Endodermal cell (in vitro differentiated cells): ENCODE data around the gene SNRPA1. TPM values are rescaled to one million over a fixed set of nuclear protein-coding genes. Genes with fewer than 3 reads are reported as not detected.

ENCODE experiments used
- DNase-seq: peaks from one replicate; pipeline ENCODE4 v3.0.0-alpha.2; 2017
- H3K27ac ChIP-seq: 2 replicates; pipeline ENCODE4 v1.5.1; 2013; ENCODE audit warnings: mild to moderate bottlenecking, low read depth, low read length, moderate library complexity
- H3K27me3 ChIP-seq: 2 replicates; pipeline ENCODE4 v1.6.1; 2013; ENCODE audit warnings: mild to moderate bottlenecking, low read length, moderate library complexity; ENCODE audit not compliant: insufficient read depth, control insufficient read depth, poor library complexity, severe bottlenecking
- H3K36me3 ChIP-seq: 2 replicates; pipeline ENCODE4 v1.7.0; 2013; ENCODE audit warnings: mild to moderate bottlenecking, low read length, moderate library complexity; ENCODE audit not compliant: control insufficient read depth, insufficient read depth
- H3K4me1 ChIP-seq: one replicate; pipeline ENCODE4 v1.7.0; 2013; ENCODE audit warnings: low read length; ENCODE audit not compliant: control insufficient read depth, insufficient read depth
- H3K4me3 ChIP-seq: 2 replicates; pipeline ENCODE4 v1.5.1; 2013; ENCODE audit warnings: mild to moderate bottlenecking, low read length, moderate library complexity
- H3K9ac ChIP-seq: 2 replicates; pipeline ENCODE4 v1.6.1; 2013; ENCODE audit warnings: mild to moderate bottlenecking, low read length, moderate library complexity; ENCODE audit not compliant: poor library complexity, severe bottlenecking; ENCODE audit errors: extremely low read depth
- H3K9me3 ChIP-seq: 2 replicates; pipeline ENCODE4 v1.6.1; 2013; ENCODE audit warnings: mild to moderate bottlenecking, low read length, moderate library complexity; ENCODE audit not compliant: control insufficient read depth
- H3K27ac Mint-ChIP-seq: 2 replicates; pipeline ENCODE4 v1.8.0; 2020; ENCODE audit warnings: mixed read lengths
- H3K27me3 Mint-ChIP-seq: 2 replicates; pipeline ENCODE4 v1.8.0; 2021; ENCODE audit warnings: mild to moderate bottlenecking, mixed read lengths; ENCODE audit not compliant: insufficient read depth
- H3K36me3 Mint-ChIP-seq: 2 replicates; pipeline ENCODE4 v1.8.0; 2020; ENCODE audit warnings: low read depth, mixed read lengths
- H3K4me1 Mint-ChIP-seq: 2 replicates; pipeline ENCODE4 v1.8.0; 2020; ENCODE audit warnings: mixed read lengths
- H3K4me3 Mint-ChIP-seq: 2 replicates; pipeline ENCODE4 v1.8.0; 2020; ENCODE audit warnings: mild to moderate bottlenecking, moderate library complexity, mixed read lengths
- H3K9me3 Mint-ChIP-seq: 2 replicates; pipeline ENCODE4 v1.8.0; 2020; ENCODE audit warnings: mild to moderate bottlenecking, mixed read lengths
- CTCF ChIP-seq: fragments of 200-600 bp; sonication (generic); conservative IDR thresholded peaks from 2 replicates; pipeline ENCODE4 v1.5.0; 2021; ENCODE audit warnings: antibody characterized with exemption, mild to moderate bottlenecking
- WGBS, 2 experiments: methylation state at CpG; one replicate each; pipeline versions ENCODE4 v1.1.5 to v1.1.7; 2013; ENCODE audit warnings: missing lambda C conversion rate in 2 of 2, mixed read lengths in 1 of 2; ENCODE audit not compliant: insufficient coverage in 1 of 2, insufficient read length in 1 of 2; 5-methylcytosine and 5-hydroxymethylcytosine counted together
- long read RNA-seq, 4 experiments: library from polyadenylated mRNA in 2 of 4; library from RNA in 1 of 4; library from capped mRNA in 1 of 4; stranded (forward) in 3 of 4; unstranded in 1 of 4; transcript quantifications; one replicate each; pipeline ENCODE4 v2.0.0, GENCODE V29; 2020 to 2021; ENCODE audit warnings: inconsistent platforms in 1 of 4
- polyA plus RNA-seq, 2 experiments: library from polyadenylated mRNA; stranded (reverse); fragments of 50-300 nt; gene quantifications; one replicate each; pipeline ENCODE4 v1.2.3, GENCODE V29; 2013
- total RNA-seq, 2 donors: library from RNA; stranded (reverse); fragmentation: NEBNext Ultra II Directional in 1 of 2; extraction: Animal tissue kit (Norgen Biotek cat#: 25700) in 1 of 2; gene quantifications; 2 replicates in 1 of 2; 3 replicates in 1 of 2; pipeline ENCODE4 v1.2.1, GENCODE V29; 2021

SNRPA1 gene
- 100 to 1,000 TPM; 111 to 140 TPM for total RNA-seq
- polyA plus RNA-seq (2013, experiment 1 of 2): 123 TPM
- 111 TPM for polyA plus RNA-seq (2013, experiment 2 of 2)
- long read RNA-seq, experiment 1, transcript SNRPA1-201 (9 exons, 1,055 nt): major isoform, 51 of 84 reads
- long read RNA-seq, experiment 1, partial matches to known transcripts: 14 of 84 reads
- long read RNA-seq, experiment 1, other reads (novel, unspliced or antisense): 13 of 84 reads
- long read RNA-seq, experiment 2, transcript SNRPA1-205 (7 exons, 2,108 nt): minor isoform, 5 of 127 reads
- long read RNA-seq, experiment 2, transcript SNRPA1-201 (9 exons, 1,055 nt): major isoform, 105 of 127 reads
- long read RNA-seq, experiment 2, partial matches to known transcripts: 2 of 127 reads
- long read RNA-seq, experiment 2, other reads (novel, unspliced or antisense): 9 of 127 reads
- long read RNA-seq, experiment 3, transcript SNRPA1-207 (8 exons, 924 nt): minor isoform, 8 of 265 reads
- long read RNA-seq, experiment 3, transcript SNRPA1-201 (9 exons, 1,055 nt): major isoform, 219 of 265 reads
- long read RNA-seq, experiment 3, transcript SNRPA1-205 (7 exons, 2,108 nt): minor isoform, 15 of 265 reads
- long read RNA-seq, experiment 3, partial matches to known transcripts: 4 of 265 reads
- long read RNA-seq, experiment 3, other reads (novel, unspliced or antisense): 18 of 265 reads
- long read RNA-seq, experiment 4, transcript SNRPA1-207 (8 exons, 924 nt): minor isoform, 6 of 427 reads
- long read RNA-seq, experiment 4, transcript SNRPA1-201 (9 exons, 1,055 nt): major isoform, 398 of 427 reads
- long read RNA-seq, experiment 4, partial matches to known transcripts: 5 of 427 reads
- long read RNA-seq, experiment 4, other reads (novel, unspliced or antisense): 17 of 427 reads

- peak within 1 kb of the TSS; percentile 78 for H3K27ac ChIP-seq
- DNase-seq: peak; percentile 98
- peak within 1 kb of the TSS; percentile 92 for H3K4me3 ChIP-seq
- no peaks in the 10 kb centered on the region for H3K9me3 Mint-ChIP-seq
- no peaks in the 10 kb centered on the region for H3K9me3 ChIP-seq
- H3K36me3 Mint-ChIP-seq: peaks cover 13% of the 10 kb centered on the region
- H3K4me1 ChIP-seq: no peaks in the 10 kb centered on the region
- peaks cover 24% of the 10 kb centered on the region for H3K36me3 ChIP-seq
- peak within 1 kb of the TSS; percentile 89 for H3K9ac ChIP-seq
- WGBS, 2 experiments: 0 to 1% methylated on average over 27 to 87 of the region's 87 CpGs
- H3K27me3 ChIP-seq: no peaks in the 10 kb centered on the region
- no peak for TF ChIP-seq CTCF
- no peaks in the 10 kb centered on the region for H3K27me3 Mint-ChIP-seq
- peak within 1 kb of the TSS; percentile 87 for H3K4me3 Mint-ChIP-seq
- H3K27ac Mint-ChIP-seq: peak within 1 kb of the TSS; percentile 94
- peaks cover 13% of the 10 kb centered on the region for H3K4me1 Mint-ChIP-seq
These were observed at the start of gene SNRPA1 for GRCh38 chr15:101294731-101295606. TSS of gene SNRPA1 (minus strand) at chr15:101295248. CDS start at chr15:101295178, 70 bp downstream.

GRCh38 chr15:101342056-101342455 is 47.0 kb upstream of the SNRPA1 start:
- H3K27me3 Mint-ChIP-seq: peaks cover under 1% of the 10 kb centered on the region
- no peaks in the 10 kb centered on the region for H3K36me3 ChIP-seq
- no peak overlapping the region for H3K9ac ChIP-seq
- no peaks in the 10 kb centered on the region for H3K36me3 Mint-ChIP-seq
- no peaks in the 10 kb centered on the region for H3K4me1 ChIP-seq
- DNase-seq: no peak
- no peak overlapping the region for H3K4me3 ChIP-seq
- no peak overlapping the region for H3K27ac ChIP-seq
- no peak overlapping the region for H3K4me3 Mint-ChIP-seq
- H3K27me3 ChIP-seq: no peaks in the 10 kb centered on the region
- H3K9me3 ChIP-seq: no peaks in the 10 kb centered on the region
- H3K4me1 Mint-ChIP-seq: peaks cover 13% of the 10 kb centered on the region
- no peaks in the 10 kb centered on the region for H3K9me3 Mint-ChIP-seq
- H3K27ac Mint-ChIP-seq: no peak overlapping the region
- TF ChIP-seq CTCF: no peak

- DNase-seq: peak; percentile 42
- 77% methylated on average over 1 of the region's 1 CpG; no CpG with 5 or more reads in 1 of the 2 experiments for WGBS, 2 experiments
- peaks cover 18% of the 10 kb centered on the region for H3K27me3 Mint-ChIP-seq
These were observed 43.5 kb upstream of the SNRPA1 start for GRCh38 chr15:101338502-101339057.

More at GRCh38 chr15:101338502-101339057, 43.5 kb upstream of the SNRPA1 start:
- no peak for TF ChIP-seq CTCF
- Mint-ChIP-seq H3K27ac (no peak overlapping the region), H3K4me1 (peaks cover 13% of the 10 kb centered on the region), H3K36me3 (no peaks in the 10 kb centered on the region), H3K9me3 (peaks cover 12% of the 10 kb centered on the region), H3K4me3 (no peak overlapping the region)
- H3K4me3 ChIP-seq: no peak overlapping the region
- H3K9ac ChIP-seq: no peak overlapping the region
- peaks cover 10% of the 10 kb centered on the region for H3K9me3 ChIP-seq
- H3K27me3 ChIP-seq: no peaks in the 10 kb centered on the region
- no peaks in the 10 kb centered on the region for H3K36me3 ChIP-seq
- no peak overlapping the region for H3K27ac ChIP-seq
- no peaks in the 10 kb centered on the region for H3K4me1 ChIP-seq
